AG09309 (cell line): ENCODE data around the gene PGAM4.
"Not testable (repeated sequence)": the region's sequence is repeated elsewhere in the genome, so short reads cannot be mapped to it uniquely, and the experiment has no call there.

Experiments used
- DNase-seq: peaks from one replicate; pipeline ENCODE4 v3.0.0-alpha.2; 2010; ENCODE audit warnings: low read depth
- H3K4me3 ChIP-seq: 2 replicates; pipeline ENCODE4 v1.5.1; 2011; ENCODE audit warnings: mild to moderate bottlenecking, low read depth, low read length, moderate library complexity; ENCODE audit not compliant: control insufficient read depth
- TF ChIP-seq, protein P1 (sequence below): IDR thresholded peaks from 2 replicates; pipeline ENCODE4 v1.5.1; 2011; ENCODE audit warnings: mild to moderate bottlenecking, low read depth, low read length, inconsistent platforms; ENCODE audit not compliant: insufficient read depth, control insufficient read depth; ENCODE audit errors: missing control alignments

The PGAM4 gene

DNA sequence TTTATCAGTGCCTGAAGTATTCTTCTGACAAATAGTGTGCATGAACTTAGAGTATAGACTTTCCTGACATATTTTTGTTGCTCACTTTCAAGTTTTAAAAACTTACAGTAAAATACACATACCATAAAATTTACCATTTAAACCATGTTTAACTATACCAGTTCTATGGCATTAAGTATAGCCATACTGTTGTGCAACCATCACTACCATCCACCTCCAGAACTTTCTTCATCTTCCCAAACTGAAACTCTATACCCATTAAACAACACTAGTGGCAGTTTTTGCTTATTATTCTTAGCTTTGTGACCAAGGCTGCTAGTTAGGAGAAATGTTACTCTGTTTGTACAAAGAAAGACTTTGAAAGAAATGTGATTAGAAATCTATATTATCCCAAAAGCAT, 33.1 kb downstream of the PGAM4 start:
- no peak overlapping the region for H3K4me3 ChIP-seq
- TF ChIP-seq, protein P1, sequence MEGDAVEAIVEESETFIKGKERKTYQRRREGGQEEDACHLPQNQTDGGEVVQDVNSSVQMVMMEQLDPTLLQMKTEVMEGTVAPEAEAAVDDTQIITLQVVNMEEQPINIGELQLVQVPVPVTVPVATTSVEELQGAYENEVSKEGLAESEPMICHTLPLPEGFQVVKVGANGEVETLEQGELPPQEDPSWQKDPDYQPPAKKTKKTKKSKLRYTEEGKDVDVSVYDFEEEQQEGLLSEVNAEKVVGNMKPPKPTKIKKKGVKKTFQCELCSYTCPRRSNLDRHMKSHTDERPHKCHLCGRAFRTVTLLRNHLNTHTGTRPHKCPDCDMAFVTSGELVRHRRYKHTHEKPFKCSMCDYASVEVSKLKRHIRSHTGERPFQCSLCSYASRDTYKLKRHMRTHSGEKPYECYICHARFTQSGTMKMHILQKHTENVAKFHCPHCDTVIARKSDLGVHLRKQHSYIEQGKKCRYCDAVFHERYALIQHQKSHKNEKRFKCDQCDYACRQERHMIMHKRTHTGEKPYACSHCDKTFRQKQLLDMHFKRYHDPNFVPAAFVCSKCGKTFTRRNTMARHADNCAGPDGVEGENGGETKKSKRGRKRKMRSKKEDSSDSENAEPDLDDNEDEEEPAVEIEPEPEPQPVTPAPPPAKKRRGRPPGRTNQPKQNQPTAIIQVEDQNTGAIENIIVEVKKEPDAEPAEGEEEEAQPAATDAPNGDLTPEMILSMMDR = no peak
- no peak for DNase-seq

- DNase-seq = no peak
- H3K4me3 ChIP-seq = no peak overlapping the region
- TF ChIP-seq, protein P1 = no peak
Observed at GRCh38 chrX:77935886-77936285, 33.6 kb downstream of the PGAM4 start.

GRCh38 chrX:77930581-77930980, 38.9 kb downstream of the PGAM4 start:
- TF ChIP-seq, protein P1 = no peak
- H3K4me3 ChIP-seq = no peak overlapping the region
- no peak for DNase-seq

DNA sequence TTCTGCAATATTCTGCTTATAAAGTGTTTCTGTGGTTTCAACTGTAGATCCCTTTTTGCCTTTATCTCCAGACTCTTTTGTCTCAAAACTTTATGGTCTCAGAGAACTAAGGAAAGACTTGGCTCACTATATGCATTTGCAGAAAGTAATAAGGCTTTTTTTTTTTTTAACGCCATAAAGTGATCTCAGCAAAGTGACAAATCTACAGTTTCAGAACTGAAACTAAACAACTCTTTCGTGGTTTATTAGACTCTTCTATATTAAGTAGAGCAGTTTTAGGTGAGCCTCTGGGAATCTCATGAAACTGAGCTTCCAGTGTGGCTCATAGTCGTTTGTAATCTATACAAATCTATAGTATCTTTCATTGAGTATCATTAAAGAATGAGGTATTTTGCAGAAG, 43.7 kb downstream of the PGAM4 start:
- TF ChIP-seq, protein P1 = no peak
- no peak for DNase-seq
- H3K4me3 ChIP-seq = no peak overlapping the region

DNA sequence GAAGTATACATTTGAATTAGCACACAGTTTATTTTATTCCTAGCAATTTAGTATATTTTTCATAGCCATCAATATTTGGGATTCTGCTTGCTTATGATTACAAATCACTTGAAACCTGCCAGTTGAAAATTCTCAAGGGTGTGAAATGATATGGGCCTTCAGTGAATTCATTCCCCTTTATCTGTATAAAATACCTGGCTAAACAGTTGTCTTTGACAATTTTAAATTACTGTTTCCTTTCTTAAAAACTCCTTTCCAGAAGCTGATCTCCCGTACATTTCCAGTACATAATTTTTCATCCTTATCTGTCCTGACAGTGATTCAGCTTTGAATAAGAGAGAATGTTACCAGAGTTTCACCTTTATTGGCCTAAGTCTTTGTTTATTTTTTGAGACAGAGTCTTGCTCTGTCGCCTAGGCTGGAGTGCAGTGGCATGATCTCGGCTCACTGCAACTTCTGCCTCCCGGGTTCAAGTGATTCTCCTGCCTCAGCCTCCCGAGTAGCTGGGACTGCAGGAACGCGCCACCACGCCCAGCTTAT, 45.0 kb downstream of the PGAM4 start:
- no peak for DNase-seq
- H3K4me3 ChIP-seq = no peak overlapping the region
- TF ChIP-seq, protein P1 = no peak

DNA sequence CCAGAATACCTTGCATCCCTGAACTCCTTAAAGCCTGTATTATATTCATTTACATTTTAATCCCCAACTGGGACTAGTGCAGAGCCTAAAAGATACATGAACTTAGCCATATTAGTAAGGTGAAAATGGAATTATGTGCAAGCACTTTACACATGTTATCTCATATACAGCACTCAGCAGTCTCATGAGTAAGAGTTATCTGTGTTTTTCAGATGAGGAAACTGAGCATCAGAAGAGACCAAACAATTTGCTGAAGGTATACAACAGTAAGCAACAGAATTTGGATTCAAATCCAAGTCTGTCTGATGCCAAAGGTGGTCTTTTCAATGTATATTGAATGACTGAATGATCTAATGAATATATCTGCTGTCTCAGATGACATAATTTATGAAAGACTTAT, 46.7 kb downstream of the PGAM4 start:
- H3K4me3 ChIP-seq = no peak overlapping the region
- TF ChIP-seq, protein P1 = no peak
- DNase-seq = no peak

GRCh38 chrX:77919370-77919769, 50.1 kb downstream of the PGAM4 start:
- not testable (repeated sequence) for DNase-seq, H3K4me3 ChIP-seq
